WI38 (cell line): ENCODE results near the gene SDK2.

ENCODE experiments used
- H3K4me3 ChIP-seq: 2 replicates; pipeline ENCODE4 v1.5.1; 2011; ENCODE audit warnings: low read depth, mild to moderate bottlenecking, control low read depth, low read length
- CTCF ChIP-seq: IDR thresholded peaks from 2 replicates; pipeline ENCODE4 v1.5.1; 2012; ENCODE audit warnings: low read depth, mild to moderate bottlenecking, control low read depth, low read length

The SDK2 gene

GRCh38 chr17:73471924-73472323 lies 172.3 kb downstream of the SDK2 start:
- H3K4me3 ChIP-seq, result no peak overlapping the region
- no peak for TF ChIP-seq CTCF

- no peak for TF ChIP-seq CTCF
- no peak overlapping the region for H3K4me3 ChIP-seq
Observed at GRCh38 chr17:73470316-73470826, 173.9 kb downstream of the SDK2 start.

- H3K4me3 ChIP-seq, result no peak overlapping the region
Observed at GRCh38 chr17:73469311-73469710, 174.9 kb downstream of the SDK2 start.

GRCh38 chr17:73468221-73468620 lies 176.0 kb downstream of the SDK2 start:
- no peak for TF ChIP-seq CTCF
- H3K4me3 ChIP-seq, result no peak overlapping the region

More at GRCh38 chr17:73469311-73469710, 174.9 kb downstream of the SDK2 start:
- TF ChIP-seq CTCF, result no peak

GRCh38 chr17:73467651-73468050 lies 176.6 kb downstream of the SDK2 start:
- TF ChIP-seq CTCF, result no peak
- H3K4me3 ChIP-seq, result no peak overlapping the region

GRCh38 chr17:73466704-73467433 lies 177.4 kb downstream of the SDK2 start:
- TF ChIP-seq CTCF, result no peak
- H3K4me3 ChIP-seq, result no peak overlapping the region

- no peak overlapping the region for H3K4me3 ChIP-seq
- no peak for TF ChIP-seq CTCF
Observed at GRCh38 chr17:73465953-73466230, 178.4 kb downstream of the SDK2 start.
